ELR (cell line): ENCODE results near the gene CLSTN2.

ENCODE experiments used
- DNase-seq: peaks from one replicate; pipeline ENCODE4 v3.0.0-alpha.2; 2015; ENCODE audit warnings: low read depth

Gene CLSTN2

DNA sequence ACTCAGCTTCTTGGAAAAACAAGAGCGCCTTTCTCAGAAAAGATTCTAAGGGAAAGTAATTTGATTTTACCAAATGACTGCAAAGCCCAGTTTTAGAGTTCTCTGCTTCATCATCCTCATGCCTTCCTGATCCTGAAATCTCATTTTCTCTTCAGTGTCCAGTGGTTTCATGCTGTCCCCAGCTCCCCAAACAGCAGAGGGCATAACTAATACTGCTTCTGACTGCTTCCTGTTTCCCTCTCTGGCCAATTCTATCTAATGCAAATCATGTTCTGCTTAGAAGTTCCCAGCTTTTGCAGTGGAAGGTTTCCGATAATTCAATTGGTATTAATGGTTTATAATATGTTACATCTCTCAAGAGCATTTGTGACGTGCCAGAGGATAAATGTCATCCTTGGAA lies 161.1 kb downstream of the CLSTN2 start:
- no peak for DNase-seq

DNA sequence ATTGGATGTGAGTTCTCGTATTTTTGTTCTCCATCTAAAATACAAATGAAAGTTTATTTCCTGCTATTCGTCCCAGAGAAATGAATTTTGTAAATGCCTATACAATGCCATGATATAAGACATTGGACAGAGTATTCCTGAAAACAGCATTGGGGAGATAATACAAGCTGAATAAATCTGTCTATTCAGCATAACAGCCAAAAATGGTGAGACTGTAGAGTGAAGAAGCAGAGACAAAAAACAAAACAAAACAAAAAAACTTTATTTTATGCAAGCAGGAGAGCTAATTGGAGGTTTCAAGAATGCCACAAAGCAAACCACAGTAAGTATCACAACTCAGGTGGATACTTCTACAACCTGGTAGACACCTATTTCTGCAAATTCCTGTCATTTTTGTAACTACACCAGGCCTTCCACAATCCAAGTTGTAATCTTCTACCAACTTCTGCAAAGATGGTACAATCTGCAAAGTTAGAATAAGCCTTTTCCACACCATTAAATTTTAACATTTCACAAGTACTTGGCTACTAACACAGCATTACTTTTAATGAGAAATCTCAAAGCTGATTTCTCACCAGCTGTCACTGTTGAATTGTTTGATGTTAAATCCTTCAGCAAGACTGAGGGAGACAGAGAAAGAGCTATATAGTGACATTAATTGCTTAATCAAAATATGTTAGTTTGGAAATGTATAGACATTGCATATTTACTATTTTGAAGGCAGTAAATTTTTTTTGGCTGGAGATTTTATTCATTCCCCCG lies 163.1 kb downstream of the CLSTN2 start:
- DNase-seq = no peak

DNA sequence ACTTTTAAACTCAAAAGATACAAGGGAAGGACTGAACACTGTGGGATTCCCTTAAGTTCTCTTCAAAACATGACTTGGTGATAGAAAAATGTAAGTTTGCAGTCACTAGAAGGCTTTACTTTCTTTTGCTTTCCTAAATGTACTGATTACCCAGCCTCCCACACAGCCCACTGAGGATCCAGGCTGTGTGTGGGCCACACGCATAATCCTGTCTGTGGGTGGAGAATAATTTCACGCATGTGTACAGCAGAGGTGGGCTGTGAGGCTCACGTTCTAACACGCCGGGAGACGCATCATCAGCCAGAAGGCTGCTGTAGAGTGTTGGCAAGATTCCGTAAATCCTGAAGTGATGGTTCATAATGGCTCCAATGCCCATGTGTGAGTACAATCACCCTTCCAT lies 165.5 kb downstream of the CLSTN2 start:
- no peak for DNase-seq

DNA sequence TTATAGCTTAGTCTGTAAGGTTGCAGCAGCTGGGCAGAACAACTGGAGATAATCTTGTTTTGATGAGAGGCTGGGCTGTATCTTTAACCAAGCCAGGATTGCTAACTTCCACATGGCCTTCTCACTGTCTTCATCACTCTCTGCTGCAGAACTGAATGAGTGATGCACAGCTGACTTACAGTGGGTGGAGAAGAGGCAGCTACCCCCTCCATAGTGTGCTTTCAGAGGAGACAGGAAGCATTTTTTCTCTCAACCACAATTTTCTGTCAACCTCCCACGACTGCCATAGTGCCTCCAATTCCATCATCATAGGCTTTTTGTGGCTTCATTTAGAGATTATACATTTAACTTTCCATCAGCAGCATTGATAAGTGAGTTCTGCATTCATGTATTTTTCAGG lies 168.2 kb downstream of the CLSTN2 start:
- no peak for DNase-seq

- DNase-seq = no peak
Measured at GRCh38 chr3:140103986-140104645, 169.1 kb downstream of the CLSTN2 start.

DNA sequence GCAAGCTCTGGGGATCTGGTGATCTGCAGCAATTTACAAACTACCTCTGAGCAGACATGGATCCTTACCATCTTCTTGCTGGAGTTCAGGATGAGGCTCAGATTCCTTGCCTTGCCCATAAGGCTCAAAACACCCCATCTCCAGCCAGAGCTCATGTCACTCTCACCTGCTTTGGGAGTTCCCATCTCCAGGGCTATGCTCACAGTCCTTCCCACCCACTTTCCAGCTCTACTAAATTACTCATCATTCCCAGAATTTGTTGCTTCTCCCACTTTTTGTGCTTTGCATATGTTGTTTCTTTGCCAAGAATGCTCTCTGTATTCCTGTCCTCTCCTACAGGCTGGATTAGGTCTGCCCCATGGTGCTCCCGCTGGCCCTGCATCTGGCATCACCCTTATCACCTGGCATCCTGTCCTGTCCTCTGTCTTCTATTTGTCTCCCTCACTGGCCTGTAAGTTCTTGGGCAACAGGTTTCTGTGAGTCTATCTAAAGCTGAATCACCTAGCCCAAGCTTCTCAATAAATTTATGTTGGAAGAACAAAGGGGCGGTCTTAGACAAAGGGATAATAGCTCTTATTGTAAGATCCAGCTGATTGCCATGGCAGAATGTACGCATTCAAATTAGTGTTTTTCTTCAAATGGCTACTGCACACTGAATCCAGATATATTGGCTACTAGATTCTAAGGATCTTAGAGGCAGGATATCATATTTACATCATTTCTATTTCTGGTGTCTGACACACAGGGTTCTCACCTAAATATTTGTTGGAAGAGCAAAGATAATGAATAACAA lies 179.2 kb downstream of the CLSTN2 start:
- DNase-seq = no peak

DNA sequence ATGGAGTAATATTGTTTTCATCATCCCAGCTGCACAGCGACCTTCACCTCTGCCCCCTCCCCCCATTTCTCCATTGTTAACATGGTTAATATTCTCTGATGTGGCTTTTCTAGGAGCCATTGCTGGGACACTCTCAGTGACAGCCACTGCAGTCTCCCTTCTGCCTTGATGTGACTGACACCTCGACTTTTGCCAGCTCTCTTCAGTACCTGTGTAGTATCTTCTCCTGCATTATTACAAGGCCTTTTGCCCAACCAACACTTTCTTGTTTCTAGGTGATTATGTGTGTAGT lies 179.8 kb downstream of the CLSTN2 start:
- no peak for DNase-seq

GRCh38 chr3:140117096-140117526 lies 182.1 kb downstream of the CLSTN2 start:
- DNase-seq = no peak

GRCh38 chr3:140122183-140122582 lies 187.2 kb downstream of the CLSTN2 start:
- no peak for DNase-seq

GRCh38 chr3:140128217-140128616 lies 193.2 kb downstream of the CLSTN2 start:
- no peak for DNase-seq

DNA sequence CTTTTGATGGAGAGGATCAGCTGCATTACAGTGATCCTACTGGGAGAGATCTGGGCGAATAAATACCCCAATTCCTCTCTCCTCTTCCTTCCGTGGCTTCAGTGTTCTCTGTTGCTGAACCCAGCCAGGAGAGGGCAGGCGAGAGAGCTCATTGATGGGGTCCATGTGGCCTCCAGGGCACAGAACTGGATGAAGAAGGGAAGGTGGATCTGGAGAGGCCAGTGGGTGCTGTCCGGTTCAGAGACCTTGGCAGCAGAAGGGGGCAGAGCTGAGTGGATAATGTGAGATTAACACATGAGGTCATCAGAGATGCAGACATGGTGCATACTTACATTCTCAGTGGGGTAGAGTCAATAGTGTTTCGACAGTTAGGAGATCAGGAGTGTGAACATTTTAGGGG lies 193.6 kb downstream of the CLSTN2 start:
- peak; percentile 9 for DNase-seq

DNA sequence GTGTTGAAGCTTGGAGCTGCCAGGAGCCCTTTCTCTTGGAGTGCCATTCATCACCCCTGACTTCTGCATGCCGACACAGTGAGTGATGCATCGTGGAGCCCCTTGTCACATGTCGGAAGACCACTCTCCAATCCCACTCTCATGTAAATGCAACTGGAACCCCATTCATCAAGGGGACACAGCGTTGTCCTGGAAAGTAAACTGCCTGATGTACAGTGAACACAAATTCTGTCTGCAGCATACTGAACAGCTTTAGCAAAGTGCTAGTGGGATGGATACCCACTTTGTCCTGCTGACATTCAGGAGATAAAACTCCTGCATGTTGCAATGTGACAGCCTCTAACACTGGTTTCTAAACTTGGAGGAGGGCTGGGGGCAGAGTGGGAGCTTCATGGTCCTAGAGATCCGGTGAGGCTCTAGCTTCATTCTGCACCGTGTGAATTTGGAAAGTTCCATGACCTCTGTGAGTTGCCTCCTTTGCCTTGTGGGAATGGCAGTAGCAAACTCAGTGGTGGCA lies 194.8 kb downstream of the CLSTN2 start:
- DNase-seq = no peak

- no peak for DNase-seq
Measured at GRCh38 chr3:140131895-140132294, 196.9 kb downstream of the CLSTN2 start.

GRCh38 chr3:140134231-140134965 lies 199.4 kb downstream of the CLSTN2 start:
- no peak for DNase-seq

DNA sequence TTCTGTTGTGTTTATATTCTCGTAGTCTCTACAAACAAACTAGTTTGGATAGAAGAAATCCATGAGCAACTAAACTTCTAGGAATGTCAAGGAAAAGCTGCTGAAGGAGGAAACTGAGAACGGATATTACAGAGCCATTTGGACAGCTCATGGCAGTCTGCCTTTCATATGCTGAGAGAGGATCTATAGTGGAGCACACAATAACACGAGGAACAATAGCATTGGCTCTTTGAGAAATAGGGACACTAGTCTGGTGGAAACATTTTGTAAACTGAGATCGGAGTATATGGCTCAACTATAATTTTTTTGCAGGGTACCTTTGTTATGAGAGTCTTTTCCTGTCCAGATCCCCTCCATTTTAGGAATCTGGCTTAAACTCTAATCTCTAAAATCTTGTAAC lies 200.5 kb downstream of the CLSTN2 start:
- DNase-seq = no peak

DNA sequence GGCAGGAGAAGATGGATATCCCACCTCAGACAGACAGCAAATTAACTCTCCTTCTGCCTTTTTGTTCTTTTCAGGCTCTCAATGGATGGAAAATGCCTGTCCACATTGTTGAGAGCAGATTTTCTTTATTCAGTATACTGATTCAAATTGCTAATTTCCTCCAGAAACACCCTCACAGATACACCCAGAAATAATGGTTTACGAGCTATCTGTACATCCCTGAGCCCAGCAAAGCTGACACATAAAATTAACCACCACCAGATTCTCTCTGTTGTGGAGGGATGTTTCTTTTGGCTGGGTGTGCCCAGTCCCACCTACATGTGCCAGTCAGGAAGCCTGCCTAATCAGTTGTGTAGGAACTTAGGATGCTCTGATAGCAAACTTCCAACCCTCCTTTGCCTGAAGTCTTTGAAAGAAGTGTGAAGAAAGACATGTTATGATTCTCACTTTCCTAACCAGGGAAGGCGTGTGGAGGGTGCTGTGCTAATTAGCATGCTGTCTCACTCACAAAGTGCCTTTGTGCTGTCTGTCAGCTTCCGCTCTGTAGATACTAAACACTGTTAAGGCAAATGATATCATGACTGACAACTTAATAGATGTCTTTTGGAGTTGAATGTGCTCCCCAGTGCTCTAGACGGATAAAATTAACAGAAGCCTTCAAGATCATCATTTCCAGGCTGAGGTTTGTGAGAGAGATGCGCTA lies 208.5 kb downstream of the CLSTN2 start:
- no peak for DNase-seq

GRCh38 chr3:140145528-140145927 lies 210.5 kb downstream of the CLSTN2 start:
- no peak for DNase-seq

- DNase-seq = no peak
Measured at GRCh38 chr3:140146668-140147067, 211.7 kb downstream of the CLSTN2 start.

DNA sequence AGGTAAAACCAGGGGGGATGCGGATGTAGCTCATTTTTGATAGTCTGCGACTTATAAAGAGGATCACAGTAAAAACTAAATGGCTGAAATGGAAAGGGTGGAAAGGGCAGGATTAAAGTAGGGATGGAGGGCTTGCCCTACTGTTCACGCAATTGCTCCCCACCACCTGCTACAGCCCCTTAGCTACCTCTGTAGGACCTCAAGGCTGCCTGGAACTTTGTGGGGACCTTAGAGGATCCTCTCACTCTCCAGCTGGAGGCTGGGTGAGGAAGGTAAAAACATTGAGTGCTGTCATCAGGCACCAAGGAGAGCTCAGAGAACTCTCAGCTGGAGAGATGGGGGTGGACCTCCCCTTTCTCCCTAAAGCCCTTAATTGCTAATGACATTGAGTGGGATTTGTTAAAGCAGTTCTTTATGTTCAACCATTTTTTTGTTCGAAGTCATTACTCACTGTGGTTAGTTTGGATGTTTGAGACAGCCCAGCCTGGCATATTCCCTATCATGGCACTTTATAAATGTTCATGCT lies 213.0 kb downstream of the CLSTN2 start:
- DNase-seq = no peak

DNA sequence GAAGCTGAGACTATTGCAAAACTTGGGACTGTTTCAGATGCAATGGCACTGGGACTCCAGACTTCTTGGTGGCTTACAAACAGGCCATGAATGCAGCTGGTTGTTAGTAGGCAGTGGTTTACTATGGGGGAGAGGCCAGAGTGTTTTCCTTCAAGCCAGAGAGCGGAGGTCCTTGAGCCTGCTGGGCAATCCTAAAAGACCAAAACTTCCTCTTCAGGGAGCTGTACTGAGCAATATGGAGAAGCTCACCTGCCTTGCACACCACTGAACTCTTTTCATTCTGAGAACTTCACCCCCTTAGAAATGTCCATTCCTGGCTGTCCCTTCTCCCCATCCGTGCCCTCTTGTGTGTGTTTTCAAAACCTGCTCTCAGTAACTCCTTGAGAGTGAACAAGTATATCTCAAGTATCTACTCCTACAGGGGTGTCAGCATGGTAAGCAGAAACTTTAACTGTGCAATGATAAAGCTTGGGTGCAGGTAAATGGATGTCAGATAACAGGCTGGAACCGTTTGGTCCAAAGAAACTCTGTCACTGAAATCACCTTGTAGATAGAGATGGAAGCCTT lies 213.9 kb downstream of the CLSTN2 start:
- no peak for DNase-seq

- no peak for DNase-seq
Measured at GRCh38 chr3:140151321-140151720, 216.3 kb downstream of the CLSTN2 start.
